GM18861 (cell line): ENCODE results near the gene DDX4.
A peak's percentile ranks its signal among the peaks of the same experiment; 100 is the strongest.
"Not testable (repeated sequence)": the region's sequence is repeated elsewhere in the genome, so short reads cannot be mapped to it uniquely, and the experiment has no call there.

Experiments used
- ATAC-seq: cut with Tn5 transposase; IDR thresholded peaks from one replicate; pipeline ENCODE4 v1.9.1; 2021; ENCODE audit not compliant: unreplicated experiment

DDX4 gene

GRCh38 chr5:55737793-55738192 lies at the start of gene DDX4:
TSS of gene DDX4 (plus strand) at chr5:55738061. CDS start at chr5:55738964, 903 bp downstream.
- no peak for ATAC-seq

DNA sequence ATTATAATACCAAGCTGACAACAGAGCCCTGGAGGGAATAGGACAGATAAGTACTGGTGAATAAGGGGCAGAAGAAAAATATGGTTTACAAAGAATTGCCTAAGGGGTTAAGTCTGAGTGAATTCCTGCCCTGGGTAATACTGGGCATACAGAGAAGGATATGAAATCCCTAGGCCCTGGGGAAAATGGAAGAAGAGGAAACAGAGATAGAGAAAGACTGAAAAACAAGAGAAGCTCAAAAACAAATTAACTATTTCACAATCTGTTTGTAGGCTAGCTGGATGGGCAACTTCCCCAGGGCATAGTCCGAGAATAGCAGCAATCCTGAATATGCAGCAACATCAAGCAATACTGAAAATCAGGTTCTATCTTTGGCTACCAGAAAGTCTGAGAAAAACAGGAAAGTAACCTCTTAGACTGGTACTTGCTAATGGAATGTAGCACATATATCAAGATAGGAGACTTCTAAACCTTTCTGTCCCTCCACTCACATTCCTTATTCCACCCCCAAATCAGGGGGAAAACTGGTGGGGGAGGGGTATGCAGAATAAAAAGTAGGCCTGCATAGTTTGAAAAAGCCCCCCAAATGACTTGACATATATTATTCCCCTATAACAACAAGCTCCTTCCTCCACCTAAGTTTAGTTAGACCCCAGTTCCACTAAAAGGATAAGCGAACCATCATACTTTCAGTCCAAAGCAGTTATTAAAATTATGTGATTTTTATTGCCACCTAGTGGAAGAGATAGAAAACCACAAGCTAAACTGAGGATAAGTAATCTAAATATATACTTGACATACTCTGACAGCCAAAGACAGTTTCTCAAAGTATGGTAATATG lies 46.4 kb upstream of the DDX4 start:
- ATAC-seq = no peak

DNA sequence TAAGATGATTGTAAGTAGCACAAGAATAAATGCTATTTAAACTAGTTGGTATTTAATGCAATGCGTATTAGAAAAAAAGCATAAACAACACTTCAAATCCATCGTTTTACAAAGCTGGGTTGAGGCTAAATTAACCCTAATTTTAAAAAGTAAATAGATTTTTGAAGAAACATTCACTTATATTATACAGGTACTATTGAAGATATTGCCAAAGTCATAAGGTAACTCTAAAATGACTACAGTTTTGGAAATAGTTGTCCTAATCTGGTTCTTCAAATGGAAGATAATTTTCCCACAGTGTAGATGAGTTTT lies 45.8 kb upstream of the DDX4 start:
- no peak for ATAC-seq

DNA sequence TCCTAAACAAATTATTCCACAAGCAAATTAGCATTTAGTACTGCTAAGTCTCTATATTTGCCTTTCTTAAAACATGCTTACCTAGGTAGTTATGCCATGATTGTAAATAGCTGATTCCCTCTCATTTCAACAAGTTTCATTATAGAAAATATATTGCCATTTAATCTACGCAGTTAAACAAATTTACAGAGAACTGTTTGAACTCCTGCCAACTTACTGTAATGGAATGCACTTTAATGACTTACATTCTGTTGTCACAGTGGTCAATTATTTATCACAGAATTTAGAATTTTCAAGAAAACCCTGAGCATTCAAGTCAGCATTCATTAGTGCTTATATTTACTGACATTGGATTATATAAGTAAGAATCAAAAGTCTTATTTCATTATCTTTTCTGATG lies 45.4 kb upstream of the DDX4 start:
- ATAC-seq = no peak

GRCh38 chr5:55694152-55694830 lies 43.6 kb upstream of the DDX4 start:
- ATAC-seq = no peak

DNA sequence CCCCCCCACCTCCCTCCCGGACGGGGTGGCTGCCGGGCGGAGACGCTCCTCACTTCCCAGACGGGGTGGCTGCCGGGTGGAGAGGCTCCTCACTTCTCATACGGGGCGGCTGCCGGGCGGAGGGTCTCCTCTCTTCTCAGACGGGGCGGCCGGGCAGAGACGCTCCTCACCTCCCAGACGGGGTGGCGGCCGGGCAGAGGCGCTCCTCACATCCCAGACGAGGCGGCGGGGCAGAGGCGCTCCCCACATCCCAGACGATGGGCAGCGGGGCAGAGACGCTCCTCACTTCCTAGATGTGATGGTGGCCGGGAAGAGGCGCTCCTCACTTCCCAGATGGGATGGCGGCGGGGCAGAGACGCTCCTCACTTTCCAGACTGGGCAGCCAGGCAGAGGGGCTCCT lies 41.2 kb upstream of the DDX4 start:
- ATAC-seq = not testable (repeated sequence)

DNA sequence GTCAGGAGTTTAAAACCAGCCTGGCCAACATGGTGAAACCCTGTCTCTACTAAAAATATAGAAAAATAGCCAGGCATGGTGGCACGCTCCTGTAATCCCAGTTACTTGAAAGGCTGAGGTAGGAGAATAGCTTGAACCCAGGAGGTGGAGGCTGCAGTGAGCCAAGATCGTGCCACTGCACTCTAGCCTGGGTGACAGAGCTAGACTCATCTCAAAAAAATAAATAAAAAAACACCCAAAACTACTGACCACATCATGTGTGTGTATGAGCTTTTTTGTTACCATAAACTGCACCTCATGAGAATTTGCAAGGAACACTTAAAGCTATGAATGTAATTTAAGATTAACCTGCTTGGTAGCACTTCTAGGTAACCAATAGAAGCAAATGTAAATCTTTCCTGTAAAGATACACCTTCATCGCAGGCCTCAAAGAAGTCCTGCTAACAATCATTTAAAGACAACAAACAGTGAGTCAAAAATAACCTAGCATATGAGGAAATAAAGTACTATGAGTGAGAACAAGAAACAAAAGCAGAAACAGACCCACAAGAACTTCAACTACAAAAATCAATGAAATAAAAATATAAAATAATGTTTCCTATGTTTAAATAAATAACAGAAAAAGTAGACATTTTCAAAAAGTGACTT lies 38.7 kb upstream of the DDX4 start:
- ATAC-seq = peak; percentile 65

- no peak for ATAC-seq
Observed at GRCh38 chr5:55700745-55701144, 37.1 kb upstream of the DDX4 start.

DNA sequence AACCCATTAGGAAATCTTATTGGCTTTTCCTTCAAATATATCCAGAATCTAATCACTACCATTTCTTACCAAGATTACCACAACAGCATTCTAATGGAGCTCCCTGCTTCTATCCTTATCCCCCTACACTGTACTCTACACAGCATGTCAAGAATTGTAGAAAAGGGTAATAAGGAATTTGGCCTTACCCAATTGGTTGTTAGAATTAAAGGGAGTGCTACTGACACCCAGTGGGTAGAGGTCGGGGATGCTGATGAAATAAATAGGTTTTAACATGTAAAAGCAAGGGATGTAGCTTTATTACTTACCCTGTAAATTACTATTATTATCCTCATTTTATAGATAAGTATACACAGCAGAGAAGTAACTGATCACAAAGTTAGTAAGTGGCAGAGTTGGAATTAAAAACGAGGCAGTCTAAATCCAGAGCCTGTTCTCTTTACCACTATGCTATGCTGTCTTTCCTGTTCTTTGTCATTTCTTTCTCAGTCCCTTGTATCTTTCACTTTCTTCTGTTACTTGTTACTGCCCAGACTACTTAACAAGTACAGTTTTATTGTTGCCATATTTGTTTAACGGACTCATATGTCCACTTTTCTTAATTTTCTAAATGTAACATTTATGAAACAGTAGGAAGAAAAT lies 36.3 kb upstream of the DDX4 start:
- ATAC-seq = no peak

- ATAC-seq = no peak
Observed at GRCh38 chr5:55702598-55703345, 35.1 kb upstream of the DDX4 start.

GRCh38 chr5:55706230-55706629 lies 31.6 kb upstream of the DDX4 start:
- no peak for ATAC-seq

GRCh38 chr5:55708732-55709131 lies 29.1 kb upstream of the DDX4 start:
- ATAC-seq = no peak

GRCh38 chr5:55711507-55712022 lies 26.3 kb upstream of the DDX4 start:
- no peak for ATAC-seq

DNA sequence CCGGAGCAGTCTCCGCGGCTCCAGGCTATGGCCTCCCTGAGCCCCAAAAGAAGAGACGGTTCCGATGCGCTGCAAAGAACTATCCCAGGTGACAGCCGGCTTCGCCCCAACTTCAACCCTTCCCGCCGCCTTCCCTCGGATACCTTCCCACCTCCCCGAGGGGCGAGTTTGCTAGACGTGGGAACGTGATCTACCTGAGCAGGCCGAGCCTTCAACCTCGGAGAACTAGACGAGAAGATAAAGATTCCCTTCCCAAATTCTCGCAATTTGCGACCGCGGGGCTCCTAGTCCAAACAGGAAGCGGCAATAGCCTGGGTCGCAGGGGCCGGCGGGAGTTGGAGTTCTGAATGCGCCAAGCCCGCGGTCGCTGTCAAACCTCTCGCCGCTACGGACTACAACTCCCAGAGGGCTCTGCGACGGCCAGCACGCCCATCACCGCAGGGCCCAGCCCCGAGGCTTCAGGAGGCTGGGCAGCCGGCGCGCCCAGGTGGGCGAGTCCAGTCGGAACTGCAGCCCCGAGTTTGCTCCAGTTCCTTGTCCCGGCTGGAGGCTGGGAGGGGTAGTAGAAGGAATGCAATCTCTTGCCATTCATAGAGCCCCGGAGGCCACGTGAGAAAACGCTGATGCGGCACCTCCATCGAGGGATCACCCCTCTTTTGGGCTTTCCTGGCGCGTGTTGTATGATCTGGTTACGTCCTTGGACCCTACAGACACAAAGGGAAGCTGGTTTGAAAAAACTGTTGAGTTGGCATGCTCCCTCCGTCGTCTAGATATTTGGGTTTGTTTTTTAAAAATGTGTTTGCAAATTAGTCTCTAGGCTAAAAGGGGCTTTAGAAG lies 25.6 kb upstream of the DDX4 start, which contains the start of gene SLC38A9:
TSS of gene SLC38A9 (minus strand) at position 302 of the 837 bp plus-strand sequence. CDS start 14,366 bp downstream, outside the sequence.
- ATAC-seq = peak; percentile 99

- no peak for ATAC-seq
Observed at GRCh38 chr5:55713871-55714270, 24.0 kb upstream of the DDX4 start.

DNA sequence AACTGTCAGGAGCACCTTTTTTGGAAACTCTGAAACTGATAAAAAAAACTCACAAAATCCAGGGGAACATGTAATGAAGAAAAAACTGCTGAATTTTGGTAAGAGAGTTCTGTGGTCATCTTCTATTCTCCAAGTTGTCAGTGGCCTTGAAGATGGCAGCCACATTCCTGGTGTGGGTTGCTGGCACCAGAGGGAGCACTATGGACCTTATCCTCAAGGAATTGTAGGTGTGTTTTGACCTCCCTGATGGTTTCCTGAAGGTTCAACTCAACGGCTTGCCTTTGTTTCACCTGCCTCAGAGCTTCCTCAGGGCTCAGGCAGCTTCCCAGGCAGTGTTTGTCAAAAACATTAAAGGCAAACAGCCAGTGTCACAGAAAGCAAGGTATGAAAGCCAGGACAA lies 23.5 kb upstream of the DDX4 start:
- no peak for ATAC-seq

GRCh38 chr5:55714749-55715148 lies 23.1 kb upstream of the DDX4 start:
- ATAC-seq = no peak

- ATAC-seq = no peak
Observed at GRCh38 chr5:55715519-55716078, 22.3 kb upstream of the DDX4 start.

DNA sequence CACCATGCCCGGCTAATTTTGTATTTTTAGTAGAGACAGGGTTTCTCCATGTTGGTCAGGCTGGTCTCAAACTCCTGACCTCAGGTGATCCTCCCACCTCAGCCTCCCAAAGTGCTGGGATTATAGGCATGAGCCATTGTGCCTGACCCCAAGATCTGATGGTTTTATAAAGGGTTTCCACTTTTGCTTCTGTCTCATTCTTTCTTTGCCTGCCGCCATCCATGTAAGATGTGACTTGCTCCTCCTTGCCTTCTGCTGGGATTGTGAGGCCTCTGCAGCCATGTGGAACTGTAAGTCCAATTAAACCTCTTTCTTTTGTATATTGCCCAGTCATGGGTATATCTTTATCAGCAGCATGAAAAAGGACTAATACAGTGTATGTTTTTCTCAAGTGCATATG lies 18.8 kb upstream of the DDX4 start:
- ATAC-seq = not testable (repeated sequence)
